DND-41 (cell line): Measurements from ENCODE around the gene ASH1L.

Experiments
- CTCF ChIP-seq: IDR thresholded peaks from 2 replicates; pipeline ENCODE4 v1.5.1; 2012; ENCODE audit warnings: borderline replicate concordance, low read length, moderate library complexity, mild to moderate bottlenecking; ENCODE audit not compliant: poor library complexity, severe bottlenecking; ENCODE audit errors: extremely low read depth
- EZH2 ChIP-seq: IDR thresholded peaks from 3 replicates; pipeline ENCODE4 v1.6.1; 2012; ENCODE audit warnings: borderline replicate concordance, low read depth, mild to moderate bottlenecking, moderate library complexity, low read length, inconsistent platforms; ENCODE audit not compliant: severe bottlenecking

GRCh38 chr1:155297384-155297783, 265.2 kb downstream of the ASH1L start:
- no peak for TF ChIP-seq CTCF
- TF ChIP-seq EZH2, result no peak
